Common myeloid progenitor, CD34-positive (primary cell): ENCODE measurements around the gene AKAP5.
A peak's percentile ranks its signal among the peaks of the same experiment; 100 is the strongest.

ENCODE experiments used
- CTCF ChIA-PET: fragments of 350-600 bp; sonication (Branson Sonifier 250); formaldehyde crosslinking; loops from one replicate; lab custom pipeline; 2021; ENCODE audit warnings: antibody characterized with exemption; lab: Charles Lee
- POLR2A ChIA-PET: fragments of 350-600 bp; sonication (Branson Sonifier 250); formaldehyde crosslinking; loops from one replicate; lab custom pipeline; 2021; ENCODE audit warnings: antibody characterized with exemption; lab: Charles Lee
- DNase-seq, 3 donors: peaks; one replicate each; pipeline versions ENCODE4 v3.0.0 to v3.0.0-alpha.2; 2013
- H3K27ac ChIP-seq, 2 experiments: 1 replicate in 1 of 2; 2 replicates in 1 of 2; pipeline ENCODE4 v1.7.0; 2013; ENCODE audit warnings: inconsistent platforms in 2 of 2, low read length in 2 of 2, mild to moderate bottlenecking in 2 of 2, low read depth in 1 of 2, moderate library complexity in 1 of 2; ENCODE audit not compliant: severe bottlenecking in 2 of 2, insufficient read depth in 1 of 2, poor library complexity in 1 of 2
- H3K27me3 ChIP-seq, 5 experiments: replicated peaks in 2 of 5; 1 replicate in 3 of 5; 2 replicates in 2 of 5; pipeline versions ENCODE4 v1.6.1 to v1.7.0; 2013; ENCODE audit warnings: low read length in 4 of 5, mild to moderate bottlenecking in 2 of 5, moderate library complexity in 2 of 5, inconsistent platforms in 1 of 5; ENCODE audit not compliant: insufficient read depth in 5 of 5, control insufficient read depth in 4 of 5
- H3K36me3 ChIP-seq, 4 experiments: 1 replicate in 2 of 4; 2 replicates in 2 of 4; pipeline versions ENCODE4 v1.6.1 to v1.7.0; 2013; ENCODE audit warnings: low read length in 3 of 4, control low read depth in 1 of 4, mild to moderate bottlenecking in 1 of 4; ENCODE audit not compliant: control insufficient read depth in 4 of 4, insufficient read depth in 4 of 4
- H3K4me1 ChIP-seq, 4 experiments: 1 replicate in 3 of 4; 2 replicates in 1 of 4; pipeline versions ENCODE4 v1.6.1 to v1.7.1; 2013; ENCODE audit warnings: low read length in 3 of 4, mild to moderate bottlenecking in 3 of 4, control low read depth in 1 of 4, inconsistent platforms in 1 of 4, moderate library complexity in 1 of 4; ENCODE audit not compliant: control insufficient read depth in 4 of 4, insufficient read depth in 4 of 4; ENCODE audit errors: control extremely low read depth in 1 of 4
- H3K4me3 ChIP-seq, 7 experiments: 1 replicate in 4 of 7; 2 replicates in 3 of 7; pipeline versions ENCODE4 v1.5.1 to v1.7.0; 2013; ENCODE audit warnings: mild to moderate bottlenecking in 7 of 7, low read length in 6 of 7, moderate library complexity in 6 of 7, inconsistent platforms in 2 of 7, low read depth in 2 of 7, control low read depth in 1 of 7; ENCODE audit not compliant: insufficient read depth in 4 of 7, control insufficient read depth in 1 of 7; ENCODE audit errors: extremely low read depth in 1 of 7
- H3K9me3 ChIP-seq, 5 experiments: 1 replicate in 4 of 5; 2 replicates in 1 of 5; pipeline versions ENCODE4 v1.6.1 to v1.7.1; 2013; ENCODE audit warnings: low read length in 4 of 5, mild to moderate bottlenecking in 2 of 5, inconsistent platforms in 1 of 5, low read depth in 1 of 5, moderate library complexity in 1 of 5; ENCODE audit not compliant: control insufficient read depth in 4 of 5, insufficient read depth in 2 of 5; ENCODE audit errors: control extremely low read depth in 1 of 5
- WGBS: methylation state at CpG from one replicate; pipeline ENCODE4 v1.1.5; 2013; ENCODE audit not compliant: insufficient coverage; 5-methylcytosine and 5-hydroxymethylcytosine counted together

AKAP5 gene

DNA sequence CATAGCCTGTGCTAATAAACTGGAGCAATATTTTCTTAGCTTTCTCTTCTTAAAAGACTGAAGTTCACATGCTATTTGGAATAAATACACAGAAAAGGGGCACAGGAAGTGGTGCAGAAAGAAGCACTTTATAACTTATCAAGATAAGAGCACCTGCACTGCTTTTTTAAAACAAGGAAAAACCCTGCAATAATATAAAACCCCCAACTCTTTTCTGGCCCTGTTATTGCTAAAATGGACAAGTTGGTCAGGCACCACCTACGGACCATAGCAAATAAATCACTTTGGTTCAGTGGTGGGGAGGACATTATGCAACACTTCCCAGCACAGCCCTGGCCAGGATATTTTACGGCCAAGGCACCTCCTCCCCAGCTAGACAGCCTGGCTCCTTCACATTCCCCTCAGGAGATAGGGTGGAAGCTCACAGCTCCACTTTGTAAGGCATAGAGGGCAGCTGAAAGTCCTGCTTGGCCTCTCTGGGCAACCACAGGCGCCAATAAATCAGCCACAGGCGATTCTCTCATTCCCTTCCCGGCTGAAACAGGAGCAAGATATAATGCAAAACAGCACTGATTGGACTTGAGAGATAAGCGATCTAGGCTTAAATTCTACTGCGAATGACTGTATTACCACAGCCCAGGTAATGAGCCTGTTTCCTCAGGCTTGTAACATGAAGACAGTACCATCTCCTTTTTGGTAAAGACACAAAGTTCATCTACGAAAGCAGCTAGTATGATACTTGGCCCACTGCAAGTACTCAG lies 36.3 kb downstream of the AKAP5 start:
- Histone ChIP-seq H3K4me1 (peaks cover 23 to 47% (median 40%) of the 10 kb centered on the region in 4 experiments), H3K4me3 (peak overlapping the region in 4 of 7 experiments; percentile 19 to 82 (median 36)), H3K27me3 (no peaks in the 10 kb centered on the region), H3K27ac (peak overlapping the region in 1 of 2 experiments; percentile 19), H3K36me3 (peaks cover 0 to 3% (median 2%) of the 10 kb centered on the region in 4 experiments), H3K9me3 (no peaks in the 10 kb centered on the region)
- DNase-seq, result peak in 2 of 3 donors; percentile 28 to 38
- ChIA-PET POLR2A (no interaction called here), CTCF (interaction anchor here (0.8 to 3.2 kb wide), 7 partner anchors 9 to 135 kb away, joined by 3 to 16 read pairs (median 5); no protein-coding TSS in a partner anchor)
- WGBS, result 33% methylated on average over 7 of the region's 8 CpGs

DNA sequence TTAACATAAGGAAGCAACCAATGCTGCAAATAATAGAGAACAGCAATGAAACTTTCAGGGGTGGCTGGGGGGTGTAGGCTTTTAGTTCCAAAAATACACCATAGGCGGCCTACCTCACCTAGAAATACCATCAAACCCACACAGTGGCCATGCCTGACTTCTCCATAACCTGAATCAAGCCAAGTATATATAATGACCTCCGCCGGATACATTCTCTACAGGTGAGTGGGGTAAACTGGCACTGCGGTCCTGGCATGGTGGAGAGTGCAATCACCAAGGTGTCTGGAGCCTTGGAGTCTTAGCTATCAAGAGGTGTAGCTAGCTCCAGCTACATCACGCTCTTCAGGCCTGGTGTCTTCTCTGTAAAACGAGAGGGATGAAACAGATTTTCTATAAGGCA lies 37.2 kb downstream of the AKAP5 start:
- Histone ChIP-seq H3K36me3 (peaks cover 0 to 3% (median under 1%) of the 10 kb centered on the region in 4 experiments), H3K9me3 (no peaks in the 10 kb centered on the region), H3K4me3 (peak overlapping the region in 6 of 7 experiments; percentile 75 to 96 (median 86)), H3K27me3 (no peaks in the 10 kb centered on the region), H3K4me1 (peaks cover 28 to 56% (median 47%) of the 10 kb centered on the region in 4 experiments), H3K27ac (peak overlapping the region; percentile 97 to 99)
- ChIA-PET POLR2A (interaction anchor here (0.9 to 1.1 kb wide), 2 partner anchors 9 to 42 kb away, joined by 3 to 5 read pairs; no protein-coding TSS in a partner anchor), CTCF (interaction anchor here (0.7 to 3.2 kb wide), 7 partner anchors 9 to 135 kb away, joined by 3 to 16 read pairs (median 4); no protein-coding TSS in a partner anchor)
- 65% methylated on average over 5 of the region's 6 CpGs for WGBS
- DNase-seq, result peak in 1 of 3 donors; percentile 30

DNA sequence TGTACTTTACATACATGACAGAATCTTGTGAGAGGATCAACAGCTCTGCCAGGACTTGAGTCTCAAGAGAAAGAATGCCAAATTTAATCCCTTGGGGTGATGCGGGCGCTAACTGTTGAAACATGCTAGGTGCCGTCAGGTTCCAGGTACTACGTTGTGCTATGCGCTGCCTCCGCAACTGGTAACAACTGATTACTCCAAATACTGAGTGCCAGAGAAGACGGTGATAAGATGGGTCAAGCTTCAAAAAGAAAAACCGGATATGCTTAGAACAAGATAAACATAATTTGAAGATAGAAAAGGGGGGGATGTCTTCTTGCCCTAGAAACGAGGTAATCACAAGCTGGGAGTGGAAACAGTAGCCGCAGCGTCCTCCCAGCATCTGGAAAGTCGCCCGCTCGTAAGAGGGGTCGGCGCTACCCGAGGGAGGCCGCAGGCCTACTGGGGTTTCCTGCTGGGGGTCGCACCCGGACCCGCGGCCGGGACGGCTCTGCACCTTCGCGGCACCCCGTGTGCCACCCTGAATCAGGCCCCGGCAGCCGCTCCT lies 37.7 kb downstream of the AKAP5 start:
- POLR2A ChIA-PET, result interaction anchor here (0.9 to 1.7 kb wide), 3 partner anchors 10 to 165 kb away, joined by 3 to 5 read pairs (median 3); no protein-coding TSS in a partner anchor
- H3K4me1 ChIP-seq, result peaks cover 31 to 61% (median 51%) of the 10 kb centered on the region in 4 experiments
- WGBS, result 1% methylated on average over 26 of the region's 29 CpGs

DNA sequence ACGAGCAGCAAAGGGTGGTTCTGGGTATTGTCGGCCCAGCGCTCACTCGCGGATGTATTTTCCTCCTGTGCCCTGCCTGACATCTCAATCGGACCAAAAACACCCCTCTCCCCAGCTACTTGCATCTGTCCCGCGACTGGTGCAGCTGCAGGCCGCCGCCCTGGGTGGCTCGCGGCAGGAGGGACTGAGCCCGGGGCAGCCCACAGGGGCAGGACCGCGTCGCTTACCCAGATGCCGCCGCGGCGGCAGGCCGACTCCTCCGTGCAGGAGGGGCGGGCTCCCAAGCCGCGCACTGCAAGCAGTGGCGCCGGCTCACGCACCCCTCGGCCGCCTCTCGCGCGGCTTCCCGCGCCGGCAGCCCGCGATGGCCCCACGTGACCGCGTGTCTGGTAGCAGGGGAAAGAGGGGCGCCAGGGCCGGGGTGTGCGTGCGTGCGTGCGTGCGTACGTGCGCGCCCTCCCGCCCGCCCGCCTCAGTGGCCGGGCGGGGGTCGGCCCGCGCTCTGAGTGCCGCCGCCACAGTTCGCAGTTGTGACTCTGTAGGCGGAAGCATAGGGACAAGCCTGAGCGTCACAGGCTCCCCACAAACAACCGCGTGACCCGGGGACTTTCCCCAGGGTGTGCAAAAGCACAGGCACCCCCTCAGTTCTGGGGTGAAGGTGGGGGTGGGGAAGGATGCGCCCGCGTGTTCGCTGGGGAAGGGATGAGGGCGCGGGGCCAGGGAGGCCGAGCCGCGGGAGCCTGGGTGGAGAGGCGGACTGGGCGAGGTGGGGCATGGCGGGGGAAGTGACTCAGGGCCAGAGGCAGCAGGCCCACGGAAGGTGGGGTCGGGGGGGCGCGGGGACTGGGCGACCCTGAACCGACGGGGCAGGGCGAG lies 38.4 kb downstream of the AKAP5 start, which contains the start of gene ZBTB25:
ZBTB25 (minus strand) TSS at position 405 of the 876 bp plus-strand sequence. CDS start 13,305 bp downstream, outside the sequence.
- Histone ChIP-seq H3K27me3 (no peaks in the 10 kb centered on the region), H3K4me1 (peaks cover 31 to 68% (median 56%) of the 10 kb centered on the region in 4 experiments), H3K36me3 (no peaks in the 10 kb centered on the region), H3K27ac (peak within 1 kb of the TSS; percentile 97 to 99), H3K9me3 (no peaks in the 10 kb centered on the region), H3K4me3 (peak within 1 kb of the TSS; percentile 75 to 97 (median 90))
- under 1% methylated on average over 76 of the region's 87 CpGs for WGBS
- peak; percentile 93 to 98 (median 98) for DNase-seq
- ChIA-PET POLR2A (interaction anchor here (0.9 to 2.7 kb wide), 6 partner anchors 11 to 165 kb away, joined by 3 to 8 read pairs (median 3); no protein-coding TSS in a partner anchor), CTCF (interaction anchor here (0.8 to 3.2 kb wide), 5 partner anchors 12 to 134 kb away, joined by 3 to 16 read pairs (median 4); no protein-coding TSS in a partner anchor)

More for the DNA sequence above, 37.7 kb downstream of the AKAP5 start:
- Histone ChIP-seq H3K27me3 (no peaks in the 10 kb centered on the region), H3K27ac (peak overlapping the region; percentile 97 to 99), H3K9me3 (no peaks in the 10 kb centered on the region), H3K4me3 (peak overlapping the region; percentile 75 to 97 (median 90)), H3K36me3 (no peaks in the 10 kb centered on the region)
- peak; percentile 27 to 58 (median 44) for DNase-seq
- CTCF ChIA-PET, result interaction anchor here (0.7 to 3.2 kb wide), 6 partner anchors 8 to 136 kb away, joined by 3 to 16 read pairs (median 4); no protein-coding TSS in a partner anchor

DNA sequence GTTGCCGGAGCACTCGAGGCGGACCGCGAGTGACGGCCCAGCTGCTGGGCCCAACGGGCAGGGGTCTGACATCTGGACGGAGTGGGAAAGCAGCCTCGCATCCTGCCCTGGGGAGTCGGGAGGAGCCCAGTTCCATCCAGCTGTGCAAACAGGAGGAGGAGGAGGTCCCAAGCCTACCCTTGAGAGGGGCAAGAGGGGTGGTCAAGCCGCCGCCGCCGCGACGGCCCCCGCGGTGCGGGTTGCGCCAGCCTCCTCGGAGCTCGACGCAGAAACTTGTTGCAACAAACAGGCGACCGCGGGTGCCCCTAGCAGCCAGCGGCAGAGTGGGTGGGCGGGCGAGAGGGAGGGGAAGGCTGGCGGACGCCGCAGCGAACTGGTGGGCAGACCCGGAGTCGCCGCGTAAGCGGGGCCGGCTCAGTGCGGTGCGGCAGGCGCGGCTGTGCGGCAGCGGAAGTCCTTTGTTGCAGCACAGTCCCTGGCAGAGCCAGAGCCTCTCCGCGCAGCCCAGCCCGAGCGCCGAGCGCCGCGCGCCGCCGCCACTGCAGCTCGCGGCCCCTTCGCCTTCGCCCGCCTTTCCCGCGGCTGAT lies 39.1 kb downstream of the AKAP5 start, which contains the start of gene ZBTB1:
ZBTB1 (plus strand) TSS at position 461 of the 587 bp plus-strand sequence. CDS start 16,735 bp downstream, outside the sequence.
- H3K36me3 ChIP-seq, result no peaks in the 10 kb centered on the region
- H3K27me3 ChIP-seq, result no peaks in the 10 kb centered on the region
- peak within 1 kb of the TSS; percentile 75 to 97 (median 90) for H3K4me3 ChIP-seq
- H3K4me1 ChIP-seq, result peaks cover 33 to 74% (median 61%) of the 10 kb centered on the region in 4 experiments
- WGBS, result under 1% methylated on average over 60 of the region's 63 CpGs
- CTCF ChIA-PET, result interaction anchor here (0.7 to 0.8 kb wide), 2 partner anchors 19 to 307 kb away, joined by 3 read pairs; no protein-coding TSS in a partner anchor
- DNase-seq, result peak; percentile 88 to 96 (median 95)
- peak within 1 kb of the TSS; percentile 97 to 99 for H3K27ac ChIP-seq
- no peaks in the 10 kb centered on the region for H3K9me3 ChIP-seq
- POLR2A ChIA-PET, result interaction anchor here (1.0 to 2.7 kb wide), 6 partner anchors 9 to 166 kb away, joined by 3 to 8 read pairs (median 3); no protein-coding TSS in a partner anchor
